AG04449 (cell line): ENCODE measurements around the gene CPLX4.
"Not testable (repeated sequence)": the region's sequence is repeated elsewhere in the genome, so short reads cannot be mapped to it uniquely, and the experiment has no call there.

Experiments
- CTCF ChIA-PET: fragments of 350-600 bp; formaldehyde crosslinking; extraction: SDS; loops from one replicate; lab custom pipeline; 2021; ENCODE audit warnings: antibody characterized with exemption; lab: Yijun Ruan, JAX
- POLR2A ChIA-PET: fragments of 400-600, 350-600 bp; formaldehyde crosslinking; extraction: SDS; loops from one replicate; lab custom pipeline; 2020; ENCODE audit warnings: antibody characterized with exemption, inconsistent platforms; lab: Yijun Ruan, JAX
- DNase-seq: peaks from one replicate; pipeline ENCODE4 v3.0.0-alpha.2; 2010; ENCODE audit warnings: low read depth, low spot score
- H3K4me3 ChIP-seq: 2 replicates; pipeline ENCODE4 v1.5.1; 2011; ENCODE audit warnings: low read depth, mild to moderate bottlenecking, control low read depth, low read length
- TF ChIP-seq, protein P1 (sequence below): IDR thresholded peaks from one replicate; pipeline ENCODE4 v1.5.1; 2011; ENCODE audit warnings: mild to moderate bottlenecking, moderate library complexity, low read length, control low read depth, inconsistent platforms; ENCODE audit not compliant: insufficient read depth; ENCODE audit errors: missing control alignments

CPLX4 gene

DNA sequence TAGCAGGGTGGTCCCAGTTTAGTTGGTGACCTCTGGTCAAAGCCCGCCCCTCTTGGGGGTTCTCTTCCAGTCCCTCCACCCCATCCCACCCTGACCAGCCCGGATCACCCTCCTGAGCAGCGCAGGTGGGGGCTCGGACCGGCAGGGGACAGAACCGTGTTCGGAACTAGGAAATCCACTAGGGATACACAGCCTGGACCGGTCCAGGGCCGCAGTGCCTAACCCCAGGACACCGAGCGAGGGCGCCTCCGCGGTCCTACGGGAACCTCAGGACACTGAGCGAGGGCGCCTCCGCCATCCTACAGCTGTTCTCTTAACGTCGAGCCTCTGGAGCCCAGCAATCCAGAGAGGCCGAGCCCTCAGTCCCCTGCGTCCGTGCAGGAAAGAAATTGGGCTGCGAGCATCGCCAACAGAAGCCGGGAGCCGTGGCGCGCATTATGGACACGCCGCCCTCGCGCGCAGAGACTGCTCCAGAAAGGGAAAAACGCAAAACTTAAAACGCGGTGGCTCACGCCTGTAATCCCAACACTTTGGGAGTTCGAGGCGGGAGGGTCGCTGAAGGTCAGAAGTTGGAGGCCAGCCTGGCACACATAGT, 53.7 kb downstream of the CPLX4 start:
- no peak for DNase-seq
- ChIA-PET CTCF (interaction anchor here (1.3 to 6.1 kb wide), 5 partner anchors 7 to 432 kb away, joined by 3 to 29 read pairs (median 11); partner anchors contain the start of gene CCBE1), POLR2A (interaction anchor here (1.0 kb wide), 1 partner anchor 95 kb away, joined by 3 read pairs; no protein-coding TSS in a partner anchor)
- no peak overlapping the region for H3K4me3 ChIP-seq
- TF ChIP-seq, protein P1, sequence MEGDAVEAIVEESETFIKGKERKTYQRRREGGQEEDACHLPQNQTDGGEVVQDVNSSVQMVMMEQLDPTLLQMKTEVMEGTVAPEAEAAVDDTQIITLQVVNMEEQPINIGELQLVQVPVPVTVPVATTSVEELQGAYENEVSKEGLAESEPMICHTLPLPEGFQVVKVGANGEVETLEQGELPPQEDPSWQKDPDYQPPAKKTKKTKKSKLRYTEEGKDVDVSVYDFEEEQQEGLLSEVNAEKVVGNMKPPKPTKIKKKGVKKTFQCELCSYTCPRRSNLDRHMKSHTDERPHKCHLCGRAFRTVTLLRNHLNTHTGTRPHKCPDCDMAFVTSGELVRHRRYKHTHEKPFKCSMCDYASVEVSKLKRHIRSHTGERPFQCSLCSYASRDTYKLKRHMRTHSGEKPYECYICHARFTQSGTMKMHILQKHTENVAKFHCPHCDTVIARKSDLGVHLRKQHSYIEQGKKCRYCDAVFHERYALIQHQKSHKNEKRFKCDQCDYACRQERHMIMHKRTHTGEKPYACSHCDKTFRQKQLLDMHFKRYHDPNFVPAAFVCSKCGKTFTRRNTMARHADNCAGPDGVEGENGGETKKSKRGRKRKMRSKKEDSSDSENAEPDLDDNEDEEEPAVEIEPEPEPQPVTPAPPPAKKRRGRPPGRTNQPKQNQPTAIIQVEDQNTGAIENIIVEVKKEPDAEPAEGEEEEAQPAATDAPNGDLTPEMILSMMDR, result no peak

DNA sequence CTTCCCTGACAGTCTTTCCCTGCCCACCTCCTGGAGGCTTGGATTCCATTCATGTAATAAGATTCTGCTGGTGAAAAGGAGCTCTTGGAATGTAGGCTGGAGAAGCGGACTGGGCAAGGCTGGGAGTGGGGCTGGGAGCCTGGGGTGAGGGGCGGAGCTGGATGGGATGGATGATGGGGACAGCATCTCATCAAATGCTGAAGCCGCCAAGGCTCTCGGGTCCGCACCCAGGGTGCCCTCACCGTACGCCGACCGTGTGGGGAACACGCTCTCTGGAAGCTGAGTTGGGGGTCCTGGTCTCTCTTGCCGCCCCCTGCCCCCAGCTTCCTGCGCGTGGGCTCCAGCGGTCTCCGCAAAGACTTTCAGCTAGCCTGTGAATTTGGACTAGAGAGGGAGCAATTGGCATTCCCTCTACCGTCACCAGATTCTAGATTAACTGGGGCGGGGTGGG, 54.3 kb downstream of the CPLX4 start:
- CTCF ChIA-PET, result interaction anchor here (1.1 to 6.1 kb wide), 6 partner anchors 8 to 433 kb away, joined by 3 to 29 read pairs (median 4); partner anchors contain the start of gene CCBE1

DNA sequence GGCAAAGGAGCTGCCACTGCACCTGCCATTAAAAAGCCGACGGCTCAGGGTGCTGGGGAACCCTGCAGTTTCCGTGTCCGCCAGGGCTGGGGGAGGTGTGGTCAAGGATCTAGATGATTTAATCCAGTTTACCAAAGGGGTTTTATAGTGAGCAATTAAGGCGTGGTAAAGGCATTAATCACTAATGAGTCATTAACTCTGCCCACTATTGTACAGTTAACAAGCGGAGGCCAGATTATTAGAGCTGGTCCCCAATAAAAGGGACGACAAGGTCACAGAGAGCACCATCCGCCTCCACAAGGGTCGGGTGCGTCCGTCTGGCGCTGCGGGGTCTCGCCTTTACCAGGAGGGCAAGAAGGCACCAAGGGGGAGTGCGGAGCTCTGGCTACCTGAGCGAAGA, 54.8 kb downstream of the CPLX4 start:
- ChIA-PET POLR2A (interaction anchor here (1.0 kb wide), 1 partner anchor 96 kb away, joined by 3 read pairs; no protein-coding TSS in a partner anchor), CTCF (interaction anchor here (1.1 to 6.1 kb wide), 7 partner anchors 8 to 433 kb away, joined by 3 to 29 read pairs (median 3); partner anchors contain the start of gene CCBE1)
- TF ChIP-seq, protein P1, result no peak
- no peak for DNase-seq
- no peak overlapping the region for H3K4me3 ChIP-seq

More for the DNA sequence above, 54.3 kb downstream of the CPLX4 start:
- no peak for DNase-seq
- TF ChIP-seq, protein P1, result no peak
- H3K4me3 ChIP-seq, result no peak overlapping the region
- POLR2A ChIA-PET, result interaction anchor here (1.0 kb wide), 1 partner anchor 95 kb away, joined by 3 read pairs; no protein-coding TSS in a partner anchor

DNA sequence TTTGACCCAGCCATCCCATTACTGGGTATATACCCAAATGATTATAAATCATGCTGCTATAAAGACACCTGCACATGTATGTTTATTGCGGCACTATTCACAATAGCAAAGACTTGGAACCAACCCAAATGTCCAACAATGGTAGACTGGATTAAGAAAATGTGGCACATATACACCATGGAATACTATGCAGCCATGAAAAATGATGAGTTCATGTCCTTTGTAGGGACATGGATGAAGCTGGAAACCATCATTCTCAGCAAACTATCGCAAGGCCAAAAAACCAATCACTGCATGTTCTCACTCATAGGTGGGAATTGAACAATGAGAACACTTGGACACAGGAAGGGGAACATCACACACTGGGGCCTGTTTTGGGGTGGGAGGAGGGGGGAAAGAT, 56.2 kb downstream of the CPLX4 start:
- H3K4me3 ChIP-seq, DNase-seq, POLR2A ChIA-PET: not testable (repeated sequence)
- CTCF ChIA-PET, result interaction anchor here (1.4 to 2.4 kb wide), 2 partner anchors 13 to 15 kb away, joined by 3 to 21 read pairs; no protein-coding TSS in a partner anchor

DNA sequence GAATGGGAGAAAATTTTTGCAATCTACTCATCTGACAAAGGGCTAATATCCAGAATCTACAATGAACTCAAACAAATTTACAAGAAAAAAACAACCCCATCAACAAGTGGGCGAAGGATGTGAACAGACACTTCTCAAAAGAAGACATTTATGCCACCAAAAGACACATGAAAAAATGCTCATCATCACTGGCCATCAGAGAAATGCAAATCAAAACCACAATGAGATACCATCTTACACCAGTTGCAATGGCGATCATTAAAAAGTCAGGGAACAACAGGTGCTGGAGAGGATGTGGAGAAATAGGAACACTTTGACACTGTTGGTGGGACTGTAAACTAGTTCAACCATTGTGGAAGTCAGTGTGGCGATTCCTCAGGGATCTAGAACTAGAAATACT, 56.6 kb downstream of the CPLX4 start:
- DNase-seq, POLR2A ChIA-PET, H3K4me3 ChIP-seq, CTCF ChIA-PET: not testable (repeated sequence)

DNA sequence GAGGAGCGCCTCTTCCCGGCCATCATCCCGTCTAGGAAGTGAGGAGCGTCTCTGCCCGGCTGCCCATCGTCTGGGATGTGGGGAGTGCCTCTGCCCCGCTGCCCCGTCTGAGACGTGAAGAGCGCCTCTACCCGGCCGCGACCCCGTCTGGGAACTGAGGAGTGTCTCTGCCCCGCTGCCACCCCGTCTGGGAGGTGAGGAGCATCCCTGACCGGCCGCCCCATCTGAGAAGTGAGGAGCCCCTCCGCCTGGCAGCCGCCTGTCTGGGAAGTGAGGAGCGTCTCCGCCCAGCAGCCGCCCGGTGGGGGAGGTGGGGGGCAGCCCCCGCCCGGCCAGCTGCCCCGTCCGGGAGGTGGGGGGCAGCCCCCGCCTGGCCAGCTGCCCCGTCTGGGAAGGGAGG, 63.0 kb downstream of the CPLX4 start:
- POLR2A ChIA-PET, DNase-seq, CTCF ChIA-PET, H3K4me3 ChIP-seq: not testable (repeated sequence)

DNA sequence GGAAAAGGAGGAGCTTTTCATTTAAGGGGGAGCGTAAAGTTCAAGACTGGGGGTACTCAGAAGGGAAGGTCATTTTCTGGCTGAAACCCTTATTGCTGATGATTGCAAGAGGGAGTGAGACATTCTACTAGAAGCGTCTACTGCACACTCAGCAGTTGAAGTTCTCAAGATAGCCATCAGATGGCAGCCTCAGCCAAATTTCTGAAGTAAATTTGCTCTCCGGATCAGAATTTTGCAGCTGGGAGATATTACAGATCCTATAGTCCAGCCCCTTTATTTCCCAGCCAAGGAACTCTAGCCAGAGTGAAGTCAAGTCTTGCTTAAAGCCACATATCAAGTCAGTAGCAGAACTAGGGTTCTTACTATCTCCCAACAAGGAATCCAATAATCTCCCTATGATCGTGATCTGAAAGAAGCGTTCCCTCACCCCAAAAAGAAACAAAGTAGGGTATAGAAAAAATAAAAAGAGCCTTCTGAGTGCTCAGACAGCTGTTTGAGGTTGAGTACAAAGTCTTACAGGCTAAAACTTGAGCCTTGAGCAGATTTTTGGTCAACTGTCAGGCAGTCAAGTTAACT, 69.2 kb downstream of the CPLX4 start:
- CTCF ChIA-PET, result interaction anchor here (0.6 to 5.3 kb wide), 60 partner anchors 10 to 659 kb away, joined by 3 to 230 read pairs (median 4); partner anchors contain the start of genes CCBE1, CPLX4 and RAX
- no peak for DNase-seq
- TF ChIP-seq, protein P1, result peak; percentile 65
- H3K4me3 ChIP-seq, result no peak overlapping the region
- POLR2A ChIA-PET, result interaction anchor here (1.0 kb wide), 1 partner anchor 59 kb away, joined by 3 read pairs; no protein-coding TSS in a partner anchor
